Measurements from ENCODE around the gene NPC1L1.
A peak's percentile ranks its signal among the peaks of the same experiment; 100 is the strongest.

NPC1L1 gene

DNA sequence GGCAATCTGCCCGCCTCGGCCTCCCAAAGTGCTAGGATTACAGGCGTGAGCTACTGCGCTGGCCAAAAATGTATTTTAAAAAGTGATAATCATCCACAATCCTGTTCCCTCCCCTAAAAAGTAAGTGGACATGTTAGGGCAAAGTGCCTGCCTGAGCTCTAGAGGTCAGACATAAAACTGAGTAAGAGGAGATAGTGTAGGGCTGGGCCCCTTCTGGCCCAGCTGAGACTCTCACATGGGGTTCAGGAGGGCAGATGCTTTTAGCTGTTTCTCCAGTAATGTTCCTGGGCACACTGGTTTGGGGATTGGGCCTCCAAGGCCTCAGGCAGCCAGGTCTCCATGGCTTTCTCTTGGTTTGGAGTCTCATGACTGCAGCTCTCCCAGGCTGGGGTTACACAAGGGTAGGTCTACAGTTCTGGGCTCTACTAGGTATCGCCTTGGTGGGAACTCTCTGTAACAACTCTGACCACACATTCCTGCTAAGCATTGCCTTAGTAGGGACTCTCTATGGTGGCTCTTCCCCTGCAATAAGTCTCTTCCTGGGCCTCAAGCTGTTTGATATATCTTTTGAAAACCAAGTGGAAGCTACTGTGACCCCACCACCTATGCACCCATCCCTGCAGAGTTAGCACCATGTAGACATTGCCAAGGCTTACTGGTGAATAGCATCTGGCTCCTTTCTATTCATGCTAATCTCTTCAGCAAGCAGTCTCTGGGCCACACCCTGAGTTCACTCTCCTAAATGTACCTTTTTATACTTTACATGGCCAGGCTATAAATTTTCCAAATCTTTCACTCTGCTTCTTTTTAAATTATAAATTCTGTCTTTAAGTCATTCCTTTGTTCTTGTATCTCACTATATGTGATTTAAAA is 43.7 kb downstream of the NPC1L1 start:
- no peak for DNase-seq

DNA sequence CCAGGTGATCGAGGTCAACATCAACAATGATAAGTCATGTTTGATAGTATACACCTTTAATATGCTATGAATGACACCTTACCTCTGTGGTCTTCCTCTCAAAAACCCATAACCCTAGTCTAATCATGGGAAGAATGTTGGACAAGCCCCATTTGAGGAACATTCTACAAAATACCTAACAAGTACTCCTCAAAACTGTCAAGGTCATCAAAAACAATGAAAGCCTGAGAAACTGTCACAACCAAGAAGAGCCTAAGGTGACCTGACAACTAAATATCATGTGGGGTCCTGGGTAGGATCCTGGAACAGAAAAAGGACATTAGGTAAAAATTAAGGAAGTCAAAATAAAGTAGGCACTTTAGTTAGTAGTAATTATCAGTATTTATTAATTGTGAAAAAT is 44.7 kb downstream of the NPC1L1 start:
- DNase-seq: no peak

DNA sequence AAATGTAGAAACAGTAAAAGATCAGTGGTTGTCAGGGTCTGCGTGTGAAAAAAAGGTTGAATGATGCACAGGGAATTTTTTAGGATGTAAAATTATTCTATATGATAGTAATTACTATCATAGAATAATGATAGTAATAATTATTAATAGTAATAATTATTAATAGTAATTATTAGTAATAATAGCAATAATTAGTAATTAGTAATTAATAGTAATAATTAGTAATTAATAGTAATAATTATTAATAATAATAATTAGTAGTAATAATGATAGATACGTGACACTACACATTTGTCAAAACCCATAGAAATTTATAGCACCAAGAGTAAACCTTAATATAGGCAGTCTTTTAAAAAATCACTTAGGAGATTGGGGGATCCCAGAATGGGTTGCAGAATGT is 46.2 kb downstream of the NPC1L1 start:
- no peak for DNase-seq

DNA sequence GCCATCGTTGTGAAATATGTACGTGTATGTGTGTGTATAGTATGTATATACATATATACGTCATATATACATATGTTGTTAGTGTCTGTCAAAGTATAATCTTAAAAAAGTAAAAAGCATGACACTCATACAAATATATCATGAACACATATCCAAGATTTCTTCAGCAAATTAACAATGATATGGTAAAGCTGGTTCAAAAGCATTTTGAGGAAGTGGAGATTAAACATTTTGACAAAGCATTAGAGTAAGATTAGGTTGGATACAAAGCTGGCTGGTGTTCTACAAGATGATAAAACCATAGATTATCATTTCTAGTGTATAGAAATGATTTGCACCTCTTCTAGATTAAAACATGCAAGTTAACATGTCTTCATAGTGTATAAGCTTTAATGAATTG is 49.9 kb downstream of the NPC1L1 start:
- no peak for DNase-seq

DNA sequence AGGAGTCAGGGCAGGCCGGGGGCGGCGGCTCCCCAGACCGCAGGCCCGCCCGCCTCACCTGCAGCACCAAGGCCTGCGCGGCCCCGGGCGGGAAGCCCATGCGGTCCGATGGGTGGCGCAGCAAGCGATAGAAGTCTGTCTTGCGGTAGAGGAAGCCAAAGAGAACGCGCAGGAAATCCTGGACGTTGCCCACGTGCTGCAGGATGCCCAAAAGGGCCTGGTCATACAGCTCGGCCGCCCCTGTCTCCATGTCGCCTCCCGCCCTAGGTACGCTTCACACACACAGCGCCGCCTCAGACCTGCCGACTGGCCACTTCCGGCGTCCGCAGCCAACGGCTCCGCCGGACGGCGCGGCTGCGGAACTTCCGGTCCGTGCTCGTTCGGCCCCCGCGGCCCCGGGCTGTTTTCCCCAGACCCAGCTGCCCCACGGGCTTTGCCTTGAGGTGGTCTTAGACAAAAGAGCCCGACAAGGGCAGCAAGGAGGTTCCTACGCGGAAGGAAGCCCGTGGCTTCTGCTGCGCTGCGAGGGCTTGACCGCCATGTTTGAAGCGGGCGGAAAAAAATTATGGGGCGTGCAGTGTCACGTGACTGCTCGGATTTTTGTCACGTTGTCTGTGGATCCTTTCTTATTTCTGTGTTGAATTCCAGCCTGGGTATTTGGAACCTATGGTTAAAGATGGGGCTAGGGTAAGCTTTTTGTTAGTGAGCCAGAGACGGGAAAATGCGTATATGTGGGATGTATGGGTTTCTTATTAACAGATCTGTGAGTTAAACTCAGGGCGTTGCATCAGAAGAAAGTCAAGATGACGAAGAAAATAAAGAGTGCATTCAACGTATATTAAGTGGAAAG is 50.6 kb downstream of the NPC1L1 start, which contains the start of gene NUDCD3:
Gene NUDCD3, minus strand, starts transcription at position 308 of the 850 bp plus-strand sequence. Its CDS starts 58 bp downstream, at position 250.
- DNase-seq: peak; percentile 83 to 86

DNA sequence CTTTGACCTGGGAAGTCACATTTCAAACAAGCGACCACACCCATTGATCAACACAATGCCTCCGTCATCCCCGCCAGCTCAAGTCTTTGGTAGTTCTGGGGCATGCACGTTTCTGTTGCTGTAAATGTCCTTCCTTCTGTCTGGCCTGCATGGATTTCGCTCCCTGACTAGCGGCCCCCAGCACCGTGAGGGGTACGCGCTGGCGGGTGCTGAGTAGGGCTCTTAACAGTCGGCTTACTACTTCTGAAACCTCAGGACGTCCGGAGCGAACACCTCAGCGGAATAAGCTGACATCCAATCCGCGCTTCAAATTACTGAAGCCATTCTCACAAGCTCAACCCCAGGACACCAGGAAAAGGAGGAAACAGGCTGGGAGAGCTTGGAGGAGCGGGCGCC is 51.2 kb downstream of the NPC1L1 start:
- peak; percentile 47 to 55 for DNase-seq

DNA sequence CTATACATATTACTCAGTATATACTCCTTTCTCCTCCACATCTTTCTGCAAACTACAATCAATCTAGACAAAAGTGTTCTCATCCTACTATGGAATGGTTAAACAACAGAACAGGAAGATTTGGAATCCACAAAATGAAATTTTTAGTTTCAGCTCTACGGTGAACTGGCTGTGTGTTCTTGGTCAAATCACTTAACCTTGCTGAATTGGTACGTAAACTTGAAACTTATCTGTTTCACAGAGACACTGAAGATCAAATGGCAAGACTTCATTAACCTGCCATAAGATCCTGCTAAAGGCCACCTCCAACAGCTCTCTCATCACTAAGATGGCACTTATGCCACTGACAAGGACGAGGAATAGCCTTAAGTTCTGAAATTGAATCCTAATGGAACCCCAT is 52.2 kb downstream of the NPC1L1 start:
- no peak for DNase-seq

DNA sequence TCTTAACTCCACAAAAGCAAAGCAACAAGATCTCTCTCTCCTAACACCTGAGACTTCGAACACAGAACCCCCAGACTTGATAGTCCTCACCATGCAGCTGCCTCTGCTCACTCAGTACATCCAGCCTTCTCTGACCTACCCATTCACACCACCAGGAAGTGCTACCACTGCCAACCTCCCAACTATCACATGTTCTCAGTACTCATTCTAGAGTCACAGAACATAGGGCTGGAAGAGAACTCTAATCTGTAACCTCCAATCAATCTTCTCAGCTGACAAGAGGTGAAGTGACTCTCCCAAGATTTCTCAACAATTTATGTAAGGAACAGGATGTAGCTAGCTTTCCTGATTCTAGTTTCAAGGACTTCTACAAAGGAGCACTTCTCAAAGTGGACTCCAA is 54.4 kb downstream of the NPC1L1 start:
- DNase-seq: no peak

DNA sequence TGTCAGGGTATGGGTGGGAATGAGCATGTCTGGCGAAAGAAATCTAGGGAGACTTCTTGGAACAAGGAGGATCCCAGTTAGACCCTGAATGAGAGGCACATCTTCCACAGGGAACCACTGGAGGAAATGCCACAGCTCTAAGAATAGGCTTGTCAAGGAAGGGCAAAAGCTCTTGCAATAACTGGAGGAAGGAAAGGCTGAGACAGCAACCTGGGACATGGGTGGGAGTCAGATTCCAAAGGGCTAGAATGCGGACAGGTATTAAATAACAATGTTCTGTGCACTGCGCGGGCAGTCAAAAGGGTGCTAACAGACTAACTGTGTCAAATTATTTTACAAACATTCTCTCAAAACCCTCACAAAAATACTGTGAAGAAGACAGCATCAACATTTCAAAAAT is 55.1 kb downstream of the NPC1L1 start:
- DNase-seq: no peak

DNA sequence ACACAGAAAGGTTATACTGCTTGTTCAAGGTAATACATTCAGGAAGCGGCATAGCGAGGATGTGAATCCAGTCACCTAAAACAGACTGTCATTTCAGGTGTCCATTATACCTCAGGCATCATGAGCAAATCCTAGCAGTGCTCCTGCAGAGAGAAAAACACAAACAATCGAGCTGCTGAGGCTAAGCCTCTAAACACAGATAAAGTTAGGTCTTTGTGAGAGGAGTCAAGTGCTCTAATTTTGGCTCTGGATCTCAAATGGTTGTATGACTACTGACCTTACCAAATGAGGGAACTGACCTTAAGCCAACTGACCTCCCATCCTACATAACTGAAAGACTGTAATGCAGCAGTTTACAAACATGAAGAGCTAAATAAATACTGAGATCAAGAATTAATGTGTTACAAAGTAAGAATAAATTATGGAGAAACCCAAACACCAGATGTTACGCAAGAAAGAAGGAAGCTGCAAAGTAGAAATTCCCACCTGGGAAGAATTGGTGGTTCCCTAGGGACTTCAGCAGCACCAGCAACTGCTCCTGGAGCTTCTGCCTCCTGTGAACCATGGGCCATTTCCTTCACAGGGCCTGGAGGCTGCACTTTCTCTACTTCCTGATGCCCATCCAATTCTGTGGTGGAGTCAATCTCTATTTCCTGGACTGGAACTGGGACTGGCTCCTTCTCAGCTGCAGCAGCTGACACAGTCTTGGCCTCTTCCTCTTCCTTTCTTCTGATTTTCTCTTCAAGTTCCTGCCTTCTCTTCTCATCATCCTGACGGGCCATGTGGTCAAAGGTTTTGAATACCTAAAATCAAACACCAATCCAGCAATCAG is 56.4 kb downstream of the NPC1L1 start:
- no peak for DNase-seq

DNA sequence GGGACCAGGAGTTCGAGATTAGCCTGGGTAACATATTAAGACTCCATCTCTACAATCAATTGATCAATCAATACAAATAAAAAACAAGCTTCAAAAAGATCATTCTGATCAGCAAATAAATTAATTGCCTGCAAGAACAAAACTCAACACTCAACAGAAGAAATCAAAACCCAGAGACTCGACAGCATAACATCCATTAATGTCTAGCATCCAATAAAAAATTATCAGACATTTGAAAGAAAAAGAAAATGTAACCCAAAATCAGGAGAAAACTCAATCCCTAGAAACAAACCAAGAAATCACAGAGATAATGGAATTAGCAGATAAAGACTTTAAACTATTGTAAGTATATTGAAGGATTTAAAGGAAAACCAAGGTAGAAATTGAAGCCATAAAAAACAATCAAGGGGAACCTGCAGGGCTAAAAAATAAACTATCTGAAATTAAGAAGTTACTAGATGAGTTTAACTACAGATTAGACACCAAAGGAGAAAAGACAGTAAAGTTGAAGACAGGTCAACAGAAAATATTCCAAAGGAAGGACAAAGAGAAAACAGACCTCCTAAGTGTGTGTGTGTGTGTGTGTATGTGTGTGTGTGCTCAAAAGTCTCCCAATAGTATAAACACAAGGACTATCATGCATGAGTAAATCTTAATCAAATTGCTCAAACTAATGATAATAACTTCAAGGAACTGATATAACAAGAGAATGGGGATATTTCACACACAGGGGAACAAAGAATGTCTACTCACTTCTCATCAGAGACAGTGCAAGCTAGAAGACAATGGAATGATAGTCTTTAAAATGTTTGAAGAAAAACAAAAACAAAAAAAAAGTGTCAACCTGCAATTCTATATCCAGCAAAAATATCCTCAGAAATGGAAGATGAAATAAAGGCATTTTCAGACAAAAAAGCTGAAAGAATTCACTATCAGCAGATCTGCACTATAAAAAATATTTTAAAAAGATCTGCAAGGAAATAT is 58.3 kb downstream of the NPC1L1 start:
- no peak for DNase-seq

DNA sequence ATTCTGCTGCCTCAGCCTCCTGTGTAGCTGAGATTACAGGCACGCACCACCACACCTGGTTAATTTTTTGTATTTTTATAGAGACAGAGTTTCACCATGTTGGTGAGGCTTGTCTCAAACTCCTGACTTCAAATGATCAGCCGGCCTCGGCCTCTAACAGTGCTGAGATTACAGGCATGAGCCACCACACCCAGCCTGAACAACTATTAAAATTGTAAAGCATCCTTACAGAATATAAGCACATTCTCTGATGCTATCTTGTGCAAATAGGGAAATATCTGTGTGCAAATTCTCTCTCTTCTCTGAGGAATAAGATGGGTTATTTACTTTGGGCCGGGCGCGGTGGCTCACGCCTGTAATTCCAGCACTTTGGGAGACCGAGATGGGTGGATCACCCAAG is 63.2 kb downstream of the NPC1L1 start:
- DNase-seq: no peak

DNA sequence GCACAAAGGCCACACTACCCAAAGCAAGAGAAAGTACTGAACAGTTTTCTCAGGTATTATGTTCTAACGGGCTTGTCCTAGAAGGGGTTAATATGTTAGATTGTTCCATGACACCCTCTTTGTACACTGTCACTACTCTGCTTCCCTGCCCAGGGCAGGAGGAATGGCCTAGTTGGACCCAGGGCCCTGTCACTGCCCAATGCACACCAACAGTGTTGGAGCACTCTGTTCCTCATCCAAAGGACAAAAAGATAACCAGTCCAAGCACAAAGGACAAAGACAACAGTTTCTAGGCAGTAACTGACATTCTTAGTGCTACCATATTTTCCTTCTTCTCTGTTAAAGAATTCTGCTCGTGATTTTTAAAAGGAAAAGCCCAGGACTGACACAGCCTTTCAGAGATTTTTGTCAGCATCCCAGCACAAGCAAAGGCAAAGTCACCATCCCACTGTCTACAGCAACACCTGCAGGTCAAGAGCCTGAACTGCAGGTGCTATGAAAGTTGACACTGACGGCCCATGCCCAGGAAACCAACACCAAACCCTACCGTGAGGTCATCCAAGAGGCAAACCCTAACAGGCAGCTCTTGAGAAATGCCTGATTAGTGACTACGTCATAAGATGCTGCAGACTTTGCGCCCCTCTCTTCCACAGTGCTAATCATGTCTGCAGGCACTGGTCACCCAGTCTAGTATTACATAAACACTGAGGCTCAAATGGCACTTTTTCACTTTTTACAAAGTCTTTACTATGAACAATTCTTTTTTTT is 63.9 kb downstream of the NPC1L1 start:
- peak; percentile 72 to 75 for DNase-seq

DNA sequence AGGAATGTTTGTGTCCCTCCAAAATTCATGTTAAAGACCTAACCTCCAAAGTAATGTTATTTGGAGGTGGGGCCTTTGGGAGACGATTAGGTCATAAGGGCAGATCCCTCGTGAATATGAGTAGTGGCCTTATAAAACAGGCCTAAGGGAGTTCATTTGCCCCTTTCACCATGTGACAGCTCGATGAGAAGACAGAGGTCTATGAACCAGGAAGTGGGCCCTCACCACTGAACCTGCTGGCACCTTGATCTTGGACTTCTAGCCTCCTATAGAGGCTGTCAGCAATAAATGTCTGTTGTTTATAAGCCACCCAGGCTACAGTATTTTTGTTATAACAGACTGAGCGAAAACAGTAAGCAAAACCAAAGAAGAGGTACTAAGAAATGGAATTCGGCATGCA is 64.8 kb downstream of the NPC1L1 start:
- no peak for DNase-seq

DNA sequence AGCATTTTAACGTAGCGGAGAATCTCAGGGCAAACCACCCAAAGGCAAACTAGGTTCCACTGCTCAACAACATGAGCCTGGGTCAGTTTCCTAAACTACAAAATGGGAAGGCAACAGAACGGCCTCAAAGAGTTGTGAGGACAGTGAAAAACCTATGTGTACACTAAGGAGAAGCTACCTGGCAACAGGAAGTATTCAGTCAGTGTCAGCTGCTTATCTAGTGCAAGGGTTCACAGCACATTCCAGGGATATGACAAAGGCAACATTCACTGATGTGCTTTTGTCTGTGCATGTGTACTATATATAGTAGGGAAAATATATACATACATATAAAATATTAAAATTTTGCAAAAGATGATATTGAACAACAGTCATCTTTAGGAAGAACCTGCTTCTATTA is 67.8 kb downstream of the NPC1L1 start:
- DNase-seq: no peak

DNA sequence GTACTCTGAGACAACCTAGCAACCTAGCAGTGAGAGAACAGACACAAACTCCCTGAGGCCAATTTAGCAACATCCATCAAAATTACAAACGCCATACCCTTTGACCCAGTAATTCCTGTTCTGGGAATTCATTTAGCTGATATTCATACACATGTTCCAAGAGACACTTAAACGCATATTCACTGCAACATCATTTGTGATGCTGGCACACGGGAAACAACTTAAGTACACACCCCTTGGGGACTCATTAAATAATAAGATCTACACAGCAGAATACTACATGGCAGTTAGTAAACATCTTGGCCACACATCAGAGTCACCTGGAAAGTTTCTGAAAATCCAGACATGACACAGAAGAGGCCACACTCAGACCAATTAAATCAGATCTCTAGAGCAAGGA is 68.3 kb downstream of the NPC1L1 start:
- no peak for DNase-seq

DNA sequence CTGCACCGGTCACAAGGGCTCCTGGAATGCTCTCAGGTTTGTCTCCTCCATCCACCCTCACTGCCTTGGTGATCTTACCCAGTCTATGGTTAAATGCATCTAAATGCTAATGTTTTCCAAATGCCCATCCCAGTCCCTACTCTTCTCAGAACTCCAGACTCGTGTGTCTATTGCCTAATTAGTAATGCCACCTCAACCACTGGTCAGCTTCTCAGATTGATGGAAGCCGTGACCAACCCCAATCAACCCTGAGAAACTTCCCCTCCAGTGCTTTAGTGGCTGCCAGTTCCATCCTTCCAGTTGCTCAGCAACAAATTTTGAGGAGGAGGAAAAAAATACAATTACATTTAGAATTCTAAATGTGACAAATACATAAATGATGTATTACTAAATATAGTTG is 69.3 kb downstream of the NPC1L1 start:
- DNase-seq: no peak

DNA sequence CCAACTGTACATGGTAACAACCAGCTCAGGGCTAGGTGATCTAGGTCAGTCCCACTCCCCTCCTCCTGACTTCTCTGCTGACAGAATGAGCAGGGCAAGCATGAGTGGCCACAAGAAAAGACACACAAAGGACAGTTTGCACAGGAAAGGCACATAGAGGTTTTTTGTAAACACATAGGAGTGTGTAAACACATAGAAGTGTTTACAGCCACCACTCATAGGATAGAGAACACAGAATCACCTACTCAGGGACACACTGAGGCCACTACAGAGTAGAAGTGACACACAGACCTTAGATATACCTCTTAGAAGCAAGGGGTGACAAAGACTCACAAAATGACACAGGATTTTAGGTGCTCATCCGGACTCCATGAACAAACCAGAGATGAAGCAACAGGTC is 69.7 kb downstream of the NPC1L1 start:
- no peak for DNase-seq

DNA sequence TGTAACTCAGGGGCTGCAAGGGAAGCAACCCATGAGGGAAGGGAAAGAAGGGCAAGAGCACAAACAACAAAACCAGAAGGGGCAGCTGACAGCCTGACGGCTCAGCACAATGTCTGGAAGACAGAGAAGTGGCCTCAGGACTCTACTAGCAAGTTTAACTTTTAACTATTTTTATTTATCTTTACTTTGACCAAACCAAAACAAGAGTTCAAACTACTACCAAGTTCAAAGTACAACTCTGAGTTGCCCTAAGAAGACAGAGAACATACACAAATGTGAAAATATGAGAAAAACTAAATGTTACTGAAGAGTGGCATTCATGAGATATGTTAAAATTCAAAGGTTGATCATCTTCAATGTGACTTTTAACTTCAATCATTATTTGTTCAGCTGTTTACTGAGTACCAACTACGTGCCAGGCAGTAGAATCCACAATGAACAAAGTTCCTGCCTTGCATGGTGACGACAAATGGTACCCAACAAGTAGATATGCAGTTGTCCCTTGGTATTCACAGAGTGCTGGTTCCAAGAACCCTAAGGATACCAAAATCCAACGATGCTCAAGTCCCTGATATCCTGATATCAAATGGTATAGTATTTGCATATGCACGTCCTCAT is 70.4 kb downstream of the NPC1L1 start:
- no peak for DNase-seq

DNA sequence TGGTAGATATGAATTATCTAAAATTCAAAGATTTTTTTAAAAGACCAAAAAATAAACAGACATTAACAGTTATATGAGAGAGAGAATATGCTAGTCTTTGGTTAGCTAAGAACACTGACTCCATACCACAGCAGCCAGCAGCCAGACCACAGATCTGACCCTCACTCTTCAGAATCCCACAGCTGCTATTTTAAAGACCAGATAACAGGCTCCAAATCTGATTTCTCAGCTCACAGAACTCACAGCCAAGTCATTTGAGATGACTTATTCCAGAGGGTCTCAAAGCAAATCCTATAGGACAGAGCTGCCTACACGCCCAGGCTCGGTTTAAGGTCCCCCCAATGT is 71.0 kb downstream of the NPC1L1 start:
- DNase-seq: no peak
